AG10803 (cell line): ENCODE measurements around the gene RBBP8.

Experiments
- DNase-seq: peaks from one replicate; pipeline ENCODE4 v3.0.0; 2010; ENCODE audit warnings: low read depth
- H3K4me3 ChIP-seq: 2 replicates; pipeline ENCODE4 v1.5.1; 2011; ENCODE audit warnings: mild to moderate bottlenecking, low read length, control low read depth
- CTCF ChIP-seq: conservative IDR thresholded peaks from 2 replicates; pipeline ENCODE4 v1.5.1; 2011; ENCODE audit warnings: mild to moderate bottlenecking, low read length, control low read depth, inconsistent platforms

RBBP8 gene

GRCh38 chr18:23020555-23021294, 87.6 kb downstream of the RBBP8 start:
- DNase-seq, result no peak
- no peak for TF ChIP-seq CTCF
- no peak overlapping the region for H3K4me3 ChIP-seq

- no peak for DNase-seq
These were observed 88.5 kb downstream of the RBBP8 start for GRCh38 chr18:23021623-23022022.

GRCh38 chr18:23032030-23032582, 99.0 kb downstream of the RBBP8 start:
- H3K4me3 ChIP-seq, result 0 out of 2 replicates have a peak overlapping the region, but pooled peaks have one; percentile 10

More at GRCh38 chr18:23021623-23022022, 88.5 kb downstream of the RBBP8 start:
- TF ChIP-seq CTCF, result no peak
- no peak overlapping the region for H3K4me3 ChIP-seq

GRCh38 chr18:23033056-23033455, 99.9 kb downstream of the RBBP8 start:
- no peak overlapping the region for H3K4me3 ChIP-seq
- TF ChIP-seq CTCF, result no peak
- no peak for DNase-seq

More at GRCh38 chr18:23032030-23032582, 99.0 kb downstream of the RBBP8 start:
- TF ChIP-seq CTCF, result no peak
- peak; percentile 93 for DNase-seq

GRCh38 chr18:23036660-23037201, 103.6 kb downstream of the RBBP8 start:
- no peak overlapping the region for H3K4me3 ChIP-seq
- TF ChIP-seq CTCF, result no peak
- DNase-seq, result no peak

- DNase-seq, result no peak
- no peak overlapping the region for H3K4me3 ChIP-seq
- no peak for TF ChIP-seq CTCF
These were observed 104.5 kb downstream of the RBBP8 start for GRCh38 chr18:23037646-23038045.

- TF ChIP-seq CTCF, result no peak
- DNase-seq, result peak; percentile 96
- H3K4me3 ChIP-seq, result no peak overlapping the region
These were observed 105.6 kb downstream of the RBBP8 start for GRCh38 chr18:23038712-23039111.
